Stimulated activated naive CD8-positive, alpha-beta T cell treated with anti-CD3 and anti-CD28 coated beads, Interleukin-15, Interleukin-2, amounts not matched to agents 100 ng/mL and 50 ng/mL, for 24 hours (primary cell): Measurements from ENCODE around the gene PCDH9.

Experiments used
- H3K27ac Mint-ChIP-seq: one replicate; pipeline ENCODE4 v1.8.0; 2021; ENCODE audit warnings: mild to moderate bottlenecking, mixed read lengths
- H3K27me3 Mint-ChIP-seq: one replicate; pipeline ENCODE4 v1.8.0; 2021; ENCODE audit warnings: mixed read lengths
- H3K36me3 Mint-ChIP-seq: one replicate; pipeline ENCODE4 v1.8.0; 2021; ENCODE audit warnings: low read depth, mixed read lengths
- H3K4me1 Mint-ChIP-seq: one replicate; pipeline ENCODE4 v1.8.0; 2021; ENCODE audit warnings: low read depth, mixed read lengths
- H3K4me3 Mint-ChIP-seq: one replicate; pipeline ENCODE4 v1.8.0; 2021; ENCODE audit warnings: mild to moderate bottlenecking, mixed read lengths
- H3K9me3 Mint-ChIP-seq: one replicate; pipeline ENCODE4 v1.8.0; 2021; ENCODE audit warnings: mixed read lengths

The PCDH9 gene

DNA sequence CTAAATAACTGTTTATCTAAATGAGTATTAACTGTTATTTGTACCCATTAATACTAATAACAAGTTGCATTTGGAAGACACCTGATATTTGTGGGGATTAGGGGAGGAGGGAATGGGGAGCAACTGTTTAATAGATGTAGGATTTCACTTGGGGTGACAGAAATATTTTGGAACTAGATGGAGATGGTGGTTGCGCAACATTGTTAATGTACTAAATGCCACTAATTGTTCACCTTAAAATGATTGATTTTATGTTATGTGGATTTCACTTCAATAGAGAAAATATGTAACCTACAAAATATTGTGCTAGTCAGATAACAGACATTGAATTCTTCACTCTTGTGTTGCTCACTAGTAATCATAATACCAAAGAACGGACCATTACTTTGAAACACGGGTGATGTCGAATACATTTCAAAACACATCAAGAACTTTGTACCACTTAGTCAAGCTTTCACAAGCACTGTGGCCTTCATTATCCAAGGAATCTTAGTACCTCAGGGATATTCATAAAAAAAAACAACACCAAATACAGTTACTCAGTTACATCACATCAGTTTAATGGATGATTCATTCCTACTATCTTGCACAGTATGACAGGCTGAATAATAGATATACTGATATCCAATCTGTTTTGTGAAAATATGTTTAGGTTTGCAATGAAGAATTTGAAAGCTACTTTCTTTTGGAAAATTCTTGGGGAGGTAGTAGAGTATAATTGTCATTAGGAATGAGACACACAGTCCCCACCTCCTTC, 721.8 kb downstream of the PCDH9 start:
- Mint-ChIP-seq H3K4me1 (no peaks in the 10 kb centered on the region), H3K27ac (no peak overlapping the region), H3K36me3 (no peaks in the 10 kb centered on the region), H3K27me3 (no peaks in the 10 kb centered on the region), H3K4me3 (no peak overlapping the region), H3K9me3 (peaks cover 8% of the 10 kb centered on the region)

DNA sequence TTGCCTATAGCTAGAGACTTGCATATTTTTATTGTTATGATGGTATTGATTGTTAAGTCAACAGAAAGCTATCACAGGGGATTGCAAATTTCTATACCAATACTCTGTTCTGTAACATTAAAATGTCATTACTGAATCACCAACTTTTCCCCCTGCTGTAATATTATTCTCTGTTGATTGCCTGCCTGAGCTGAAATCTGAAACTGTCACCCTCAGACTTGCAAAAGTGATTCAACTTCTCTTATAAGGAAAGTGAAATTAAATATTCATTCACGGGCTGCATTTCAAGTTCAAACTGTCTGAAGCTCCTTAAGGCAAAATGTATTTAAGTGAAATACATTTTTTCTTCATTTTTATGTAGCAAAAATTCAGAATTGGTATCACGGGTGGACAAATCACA, 723.2 kb downstream of the PCDH9 start:
- H3K4me3 Mint-ChIP-seq, result no peak overlapping the region
- H3K36me3 Mint-ChIP-seq, result no peaks in the 10 kb centered on the region
- no peak overlapping the region for H3K27ac Mint-ChIP-seq
- H3K4me1 Mint-ChIP-seq, result no peaks in the 10 kb centered on the region
- H3K27me3 Mint-ChIP-seq, result no peaks in the 10 kb centered on the region
- H3K9me3 Mint-ChIP-seq, result peaks cover 8% of the 10 kb centered on the region

DNA sequence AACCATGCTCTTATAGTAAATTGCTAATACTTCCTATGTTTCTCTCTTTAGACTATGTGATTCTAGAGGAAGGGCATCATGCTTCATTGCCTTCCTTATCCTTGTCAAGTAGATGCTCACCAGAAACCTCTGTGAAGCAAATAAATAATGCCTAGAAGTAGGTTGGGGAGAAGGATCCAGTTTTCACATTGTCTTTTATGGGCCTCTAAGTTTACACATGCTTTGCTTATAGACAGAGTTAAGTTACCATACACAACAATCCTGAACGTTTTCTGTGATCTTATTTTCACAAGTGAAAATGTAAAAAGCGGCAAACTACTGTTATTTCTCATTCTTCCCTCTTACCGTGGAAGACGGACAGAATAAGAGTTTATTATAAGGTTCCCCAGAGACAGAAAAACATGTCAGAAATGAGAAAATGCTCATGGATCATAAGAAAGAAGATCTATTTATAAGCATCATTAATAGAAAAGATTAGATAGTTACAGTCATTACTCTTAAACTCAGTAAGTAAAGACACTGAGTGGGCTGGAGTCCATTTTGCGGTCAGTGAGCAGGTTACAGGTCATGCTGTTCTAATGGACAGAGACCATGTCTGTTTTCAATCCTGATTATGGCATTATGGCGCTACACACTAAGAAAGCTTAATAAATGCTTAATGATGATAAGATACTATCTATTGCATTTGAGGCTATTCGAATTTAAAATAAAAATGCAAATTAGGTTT, 723.9 kb downstream of the PCDH9 start:
- no peak overlapping the region for H3K4me3 Mint-ChIP-seq
- no peak overlapping the region for H3K27ac Mint-ChIP-seq
- no peaks in the 10 kb centered on the region for H3K4me1 Mint-ChIP-seq
- peaks cover 8% of the 10 kb centered on the region for H3K9me3 Mint-ChIP-seq
- H3K36me3 Mint-ChIP-seq, result no peaks in the 10 kb centered on the region
- H3K27me3 Mint-ChIP-seq, result no peaks in the 10 kb centered on the region

DNA sequence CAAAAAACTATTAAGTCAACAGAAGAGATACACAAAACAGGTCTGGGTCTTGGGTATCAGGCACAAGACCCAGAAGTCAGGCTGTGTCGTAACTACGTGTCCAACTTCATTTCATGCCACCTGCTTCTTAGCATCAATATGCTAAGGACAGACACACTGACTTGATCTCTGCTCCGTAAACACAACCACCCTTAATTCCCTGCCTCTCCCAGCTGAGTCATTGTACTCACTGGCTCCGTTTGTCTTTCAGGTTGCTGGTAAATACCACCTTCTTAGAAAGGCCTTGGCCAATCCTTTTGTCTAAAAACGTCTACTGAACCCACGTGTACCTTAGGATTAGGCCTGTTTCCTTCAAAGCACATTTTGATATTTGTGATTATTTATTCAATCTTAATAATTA, 726.2 kb downstream of the PCDH9 start:
- Mint-ChIP-seq H3K27ac (no peak overlapping the region), H3K36me3 (no peaks in the 10 kb centered on the region), H3K4me1 (no peaks in the 10 kb centered on the region), H3K27me3 (no peaks in the 10 kb centered on the region), H3K9me3 (peaks cover 8% of the 10 kb centered on the region), H3K4me3 (no peak overlapping the region)

DNA sequence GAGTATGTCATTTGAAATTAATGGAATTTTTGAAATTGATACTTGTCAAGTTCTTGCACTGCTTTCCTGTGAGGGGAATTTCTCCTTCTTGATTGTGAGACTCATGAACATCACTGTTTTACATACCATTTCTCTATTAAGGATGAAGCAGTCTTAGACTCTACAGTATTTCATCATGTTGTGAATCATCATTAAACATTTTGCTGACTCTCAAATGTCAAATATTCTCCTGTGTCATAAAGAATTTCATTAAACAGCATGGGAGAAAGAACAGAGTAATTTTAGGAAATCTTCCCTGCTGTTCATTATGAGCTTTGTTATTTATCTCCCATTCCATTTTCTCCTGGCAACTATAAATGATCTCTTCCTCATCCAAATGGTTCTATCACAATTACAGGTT, 729.0 kb downstream of the PCDH9 start:
- no peak overlapping the region for H3K27ac Mint-ChIP-seq
- peaks cover 5% of the 10 kb centered on the region for H3K9me3 Mint-ChIP-seq
- H3K4me3 Mint-ChIP-seq, result no peak overlapping the region

DNA sequence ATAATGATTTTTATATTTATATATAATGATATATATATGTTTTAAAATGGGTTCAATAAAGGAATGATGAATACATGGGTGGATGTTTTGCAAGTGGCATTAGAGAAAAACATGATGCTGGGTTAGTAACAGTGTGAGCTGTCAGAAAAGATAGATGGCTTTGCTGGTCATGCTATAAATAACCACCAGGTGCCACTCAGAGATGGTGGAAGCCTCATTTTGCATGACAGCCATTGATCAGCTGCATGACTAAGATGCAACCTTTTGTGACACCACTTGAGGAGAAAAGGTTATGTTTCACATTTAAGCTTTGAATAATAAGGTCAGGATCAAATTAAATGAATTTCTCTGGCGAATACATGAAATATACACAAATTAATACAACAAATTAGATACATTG, 737.7 kb downstream of the PCDH9 start:
- H3K4me3 Mint-ChIP-seq, result no peak overlapping the region
- H3K27me3 Mint-ChIP-seq, result no peaks in the 10 kb centered on the region
- no peaks in the 10 kb centered on the region for H3K4me1 Mint-ChIP-seq
- H3K36me3 Mint-ChIP-seq, result no peaks in the 10 kb centered on the region
- no peaks in the 10 kb centered on the region for H3K9me3 Mint-ChIP-seq
- H3K27ac Mint-ChIP-seq, result no peak overlapping the region

More for the DNA sequence above, 729.0 kb downstream of the PCDH9 start:
- Mint-ChIP-seq H3K4me1 (no peaks in the 10 kb centered on the region), H3K27me3 (no peaks in the 10 kb centered on the region), H3K36me3 (no peaks in the 10 kb centered on the region)

DNA sequence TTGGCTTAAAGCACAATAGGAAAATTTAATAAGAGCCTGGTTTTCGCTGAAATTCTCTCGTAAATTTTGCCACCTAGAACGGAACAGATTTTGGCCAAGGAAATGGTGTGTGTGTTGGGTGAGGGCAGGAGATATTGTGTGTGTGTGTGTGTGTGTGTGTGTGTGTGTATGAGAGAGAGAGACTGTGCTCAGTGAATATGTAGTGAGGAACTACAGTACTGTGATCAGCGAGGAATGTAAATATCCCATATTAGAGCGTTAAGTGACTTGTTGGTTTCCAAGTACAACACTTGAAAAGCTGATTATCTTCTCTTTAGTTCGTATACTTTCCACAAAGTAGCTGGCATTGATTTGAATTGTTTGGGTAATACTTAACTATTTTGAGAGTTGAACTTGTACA, 738.9 kb downstream of the PCDH9 start:
- no peaks in the 10 kb centered on the region for H3K4me1 Mint-ChIP-seq
- no peak overlapping the region for H3K4me3 Mint-ChIP-seq
- no peaks in the 10 kb centered on the region for H3K36me3 Mint-ChIP-seq
- H3K27ac Mint-ChIP-seq, result no peak overlapping the region
- no peaks in the 10 kb centered on the region for H3K9me3 Mint-ChIP-seq
- H3K27me3 Mint-ChIP-seq, result no peaks in the 10 kb centered on the region

DNA sequence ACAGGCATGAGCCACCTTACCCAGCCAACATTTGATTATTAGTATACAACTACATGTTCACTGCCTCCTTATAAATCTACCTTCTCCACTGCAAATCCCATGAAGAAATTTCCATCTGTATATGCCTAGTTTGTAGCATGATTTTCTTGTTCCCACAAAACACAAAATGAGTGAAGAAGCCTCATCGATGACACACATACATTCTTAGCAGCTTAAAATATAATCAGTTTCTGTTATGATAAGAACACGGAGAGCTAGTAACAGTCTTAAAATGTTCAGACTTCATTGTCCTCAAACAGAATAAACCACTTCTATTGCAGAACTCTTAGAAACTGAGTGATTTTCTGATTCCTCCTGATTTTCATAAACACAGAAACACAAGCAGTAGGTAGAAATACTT, 740.5 kb downstream of the PCDH9 start:
- H3K27me3 Mint-ChIP-seq, result no peaks in the 10 kb centered on the region
- H3K9me3 Mint-ChIP-seq, result no peaks in the 10 kb centered on the region
- no peak overlapping the region for H3K4me3 Mint-ChIP-seq
- H3K36me3 Mint-ChIP-seq, result no peaks in the 10 kb centered on the region
- H3K27ac Mint-ChIP-seq, result no peak overlapping the region
- H3K4me1 Mint-ChIP-seq, result no peaks in the 10 kb centered on the region

DNA sequence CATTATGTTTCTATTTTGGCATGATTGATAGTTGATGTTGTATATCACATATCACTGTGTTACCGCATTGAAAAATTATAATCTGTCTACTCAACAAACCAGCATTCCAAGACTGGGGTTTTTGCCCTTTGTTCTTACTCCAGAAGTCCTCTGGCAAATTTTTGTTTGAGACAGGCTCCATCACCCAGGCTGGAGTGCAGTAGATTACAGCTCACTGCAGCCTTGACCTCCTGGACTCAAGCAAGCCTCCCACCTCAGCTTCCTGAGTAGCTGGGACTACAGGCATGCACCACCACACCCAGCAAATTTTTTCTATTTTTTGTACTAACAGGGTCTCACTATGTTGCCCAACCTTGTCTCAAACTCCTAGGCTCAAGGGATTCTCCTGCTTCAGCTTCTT, 741.0 kb downstream of the PCDH9 start:
- H3K4me1 Mint-ChIP-seq, result no peaks in the 10 kb centered on the region
- no peaks in the 10 kb centered on the region for H3K9me3 Mint-ChIP-seq
- H3K4me3 Mint-ChIP-seq, result no peak overlapping the region
- no peaks in the 10 kb centered on the region for H3K36me3 Mint-ChIP-seq
- no peak overlapping the region for H3K27ac Mint-ChIP-seq
- H3K27me3 Mint-ChIP-seq, result no peaks in the 10 kb centered on the region

DNA sequence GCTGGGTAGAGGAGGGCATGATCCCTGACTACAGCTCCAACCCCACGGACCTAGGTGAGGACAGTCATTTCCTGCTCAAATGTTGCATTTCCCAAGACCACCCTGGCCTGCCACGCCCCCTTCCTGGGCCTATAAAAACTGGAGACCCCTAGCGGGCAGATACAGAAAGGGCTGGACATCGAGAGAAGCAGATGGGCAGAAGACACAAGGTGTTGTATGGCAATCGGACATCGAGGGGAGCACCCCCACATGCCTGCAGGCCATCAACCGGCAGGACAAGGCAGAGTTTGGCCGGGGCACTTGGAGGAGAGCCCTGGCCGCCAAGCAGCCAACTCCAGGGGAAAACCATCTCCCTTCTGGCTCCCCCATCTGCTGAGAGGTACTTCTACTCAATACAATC, 746.4 kb downstream of the PCDH9 start:
- Mint-ChIP-seq H3K4me1 (no peaks in the 10 kb centered on the region), H3K27ac (no peak overlapping the region), H3K9me3 (peaks cover 4% of the 10 kb centered on the region), H3K4me3 (no peak overlapping the region), H3K27me3 (no peaks in the 10 kb centered on the region), H3K36me3 (no peaks in the 10 kb centered on the region)

DNA sequence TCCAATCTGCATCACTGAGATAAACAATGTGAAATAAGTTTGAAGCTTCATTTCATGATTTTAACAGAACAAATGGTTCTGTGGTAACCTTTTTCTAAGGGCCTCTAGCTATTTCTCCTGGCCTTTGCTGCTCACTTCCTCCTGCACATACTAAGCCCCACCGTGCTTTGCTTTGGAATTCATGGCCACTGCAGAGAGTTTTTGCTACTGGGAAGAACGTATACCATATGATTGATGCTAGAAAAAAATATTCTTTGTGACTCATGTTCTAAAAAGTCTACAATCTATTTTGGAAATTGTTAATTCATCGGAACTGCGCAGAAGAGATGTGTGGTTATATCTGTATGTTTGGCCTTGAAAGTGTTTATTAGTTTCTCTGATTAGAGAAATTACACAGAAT, 747.3 kb downstream of the PCDH9 start:
- no peaks in the 10 kb centered on the region for H3K36me3 Mint-ChIP-seq
- H3K4me3 Mint-ChIP-seq, result no peak overlapping the region
- peaks cover 4% of the 10 kb centered on the region for H3K9me3 Mint-ChIP-seq
- H3K27ac Mint-ChIP-seq, result no peak overlapping the region
- H3K27me3 Mint-ChIP-seq, result no peaks in the 10 kb centered on the region
- H3K4me1 Mint-ChIP-seq, result no peaks in the 10 kb centered on the region

DNA sequence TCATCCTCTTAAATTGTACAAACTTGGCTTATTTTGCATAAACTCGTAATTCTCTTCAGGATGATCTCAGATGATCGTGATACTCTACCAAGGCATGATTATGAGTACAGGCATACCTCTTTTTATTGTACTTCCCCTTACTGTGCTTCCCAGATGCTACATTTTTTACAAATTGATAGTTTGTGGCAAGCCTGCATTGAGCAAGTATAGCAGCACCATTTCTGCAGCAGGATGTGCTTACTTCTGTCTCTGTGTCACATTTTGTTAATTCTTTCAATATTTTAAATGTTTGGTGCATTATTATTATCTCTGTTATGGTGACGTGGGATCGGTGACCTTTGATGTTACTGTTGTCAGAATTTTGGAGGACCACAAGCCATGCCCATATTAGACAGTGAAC, 752.3 kb downstream of the PCDH9 start:
- Mint-ChIP-seq H3K36me3 (no peaks in the 10 kb centered on the region), H3K4me1 (no peaks in the 10 kb centered on the region), H3K27ac (no peak overlapping the region), H3K9me3 (peaks cover 4% of the 10 kb centered on the region), H3K27me3 (no peaks in the 10 kb centered on the region), H3K4me3 (no peak overlapping the region)

DNA sequence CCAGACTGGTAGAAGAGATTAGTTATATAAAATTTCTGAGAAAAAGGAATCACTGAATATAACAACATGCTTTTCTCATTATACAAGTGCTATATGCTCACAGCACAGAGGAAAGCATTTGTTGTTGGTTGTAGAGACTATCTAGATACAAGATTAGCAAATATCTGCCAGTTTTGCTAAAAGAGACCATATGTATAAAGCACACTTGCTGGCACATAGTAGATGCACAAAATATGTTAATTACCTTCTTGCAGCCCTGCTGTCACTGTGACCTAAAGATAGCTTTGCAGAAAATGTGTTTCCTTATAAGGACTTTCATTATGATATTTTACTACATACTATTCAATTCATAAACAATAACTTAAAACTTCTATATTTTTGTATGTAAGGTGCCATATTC, 755.1 kb downstream of the PCDH9 start:
- H3K4me3 Mint-ChIP-seq, result no peak overlapping the region
- no peaks in the 10 kb centered on the region for H3K27me3 Mint-ChIP-seq
- H3K27ac Mint-ChIP-seq, result no peak overlapping the region
- H3K9me3 Mint-ChIP-seq, result peaks cover 1% of the 10 kb centered on the region
- H3K36me3 Mint-ChIP-seq, result no peaks in the 10 kb centered on the region
- no peaks in the 10 kb centered on the region for H3K4me1 Mint-ChIP-seq

DNA sequence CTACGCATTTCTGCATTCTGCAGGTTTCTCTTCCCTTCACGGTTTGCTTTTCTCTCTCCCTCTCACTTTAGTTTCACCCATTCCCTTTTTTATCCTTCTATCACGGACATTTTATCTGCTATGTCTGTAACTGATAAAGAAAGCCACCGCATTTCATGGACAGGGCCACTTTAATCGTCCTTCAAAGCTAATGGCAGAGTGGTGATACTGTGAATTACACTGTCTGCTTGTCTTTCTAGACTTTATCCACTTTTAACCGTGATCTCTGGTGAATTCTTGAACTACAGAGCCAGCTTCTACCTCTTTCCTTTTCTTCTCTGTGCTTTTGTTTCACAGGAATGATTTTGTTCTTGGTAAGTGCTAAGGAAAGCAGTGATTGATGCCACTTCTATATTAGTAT, 760.4 kb downstream of the PCDH9 start:
- no peaks in the 10 kb centered on the region for H3K36me3 Mint-ChIP-seq
- H3K9me3 Mint-ChIP-seq, result no peaks in the 10 kb centered on the region
- no peaks in the 10 kb centered on the region for H3K4me1 Mint-ChIP-seq
- H3K4me3 Mint-ChIP-seq, result no peak overlapping the region
- no peak overlapping the region for H3K27ac Mint-ChIP-seq
- no peaks in the 10 kb centered on the region for H3K27me3 Mint-ChIP-seq

DNA sequence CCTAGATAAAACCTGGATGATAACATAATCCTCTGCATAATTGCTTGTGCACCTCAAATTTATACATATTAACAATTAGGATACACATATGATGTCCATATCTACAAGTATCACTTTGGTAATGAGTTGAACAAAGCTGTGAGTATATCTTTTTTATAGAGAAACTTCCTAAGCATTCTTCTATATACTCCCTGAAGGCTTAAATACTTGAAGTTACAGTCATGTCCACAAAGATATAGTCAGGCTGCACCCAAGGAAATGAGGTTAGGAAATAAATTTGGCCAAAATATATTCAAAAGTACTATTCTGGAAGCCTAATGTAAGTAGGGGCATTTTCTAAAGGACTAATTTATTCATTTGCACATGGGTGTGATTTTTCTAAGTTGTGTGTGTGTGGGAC, 761.5 kb downstream of the PCDH9 start:
- H3K36me3 Mint-ChIP-seq, result no peaks in the 10 kb centered on the region
- no peak overlapping the region for H3K27ac Mint-ChIP-seq
- no peaks in the 10 kb centered on the region for H3K9me3 Mint-ChIP-seq
- H3K4me1 Mint-ChIP-seq, result no peaks in the 10 kb centered on the region
- H3K4me3 Mint-ChIP-seq, result no peak overlapping the region
- H3K27me3 Mint-ChIP-seq, result no peaks in the 10 kb centered on the region

DNA sequence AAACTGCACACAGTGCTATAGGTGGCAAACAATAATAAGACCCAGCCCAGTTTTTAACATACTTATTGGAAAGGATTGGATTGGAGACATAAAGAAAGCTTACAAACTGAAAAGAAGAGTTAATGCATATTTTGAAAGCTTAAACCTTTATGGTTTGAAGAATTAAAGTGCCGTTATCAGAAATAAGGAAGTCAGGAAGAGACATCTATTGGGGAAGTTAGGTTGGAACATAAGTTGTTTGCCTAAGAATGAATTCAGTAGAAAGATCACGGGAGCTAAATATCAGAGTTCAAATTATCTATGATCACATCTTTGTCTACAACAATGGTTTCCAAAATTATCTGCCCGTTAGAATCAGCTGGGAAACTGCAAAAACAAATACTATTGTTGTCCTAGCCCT, 767.9 kb downstream of the PCDH9 start:
- no peaks in the 10 kb centered on the region for H3K27me3 Mint-ChIP-seq
- no peak overlapping the region for H3K4me3 Mint-ChIP-seq
- no peak overlapping the region for H3K27ac Mint-ChIP-seq
- no peaks in the 10 kb centered on the region for H3K36me3 Mint-ChIP-seq
- H3K4me1 Mint-ChIP-seq, result no peaks in the 10 kb centered on the region
- H3K9me3 Mint-ChIP-seq, result no peaks in the 10 kb centered on the region
